ENCODE results near the gene ABCD3. TPM values are rescaled to one million over a fixed set of nuclear protein-coding genes. Genes with fewer than 3 reads are reported as not detected.

Gene ABCD3
- total RNA-seq, 3 donors from 2014 or later = 22.2 to 60.3 (median 36.1) TPM

- no peak for TF ChIP-seq CTCF (IDR thresholded peaks at IDR 0.05)
- TF ChIP-seq POLR2AphosphoS5 (IDR thresholded peaks at IDR 0.05) = no peak
- TF ChIP-seq POLR2A (IDR thresholded peaks at IDR 0.05) = no peak
- no peak for DNase-seq (ENCODE audit: low spot score in 2 of 2)
These were observed 23.0 kb upstream of the ABCD3 start for GRCh38 chr1:94395231-94395630.

GRCh38 chr1:94395748-94396309 is 22.4 kb upstream of the ABCD3 start:
- intact Hi-C loops (cut with DNase I; ENCODE audit: low total_unique reads) = no loop called here
- TF ChIP-seq CTCF (IDR thresholded peaks at IDR 0.05) (no peak), POLR2A (IDR thresholded peaks at IDR 0.05) (no peak), POLR2AphosphoS5 (IDR thresholded peaks at IDR 0.05) (no peak)

More at GRCh38 chr1:94395231-94395630, 23.0 kb upstream of the ABCD3 start:
- H3K27me3 ChIP-seq = no peaks in the 10 kb centered on the region
- H3K4me3 ChIP-seq = no peak overlapping the region
- H3K36me3 ChIP-seq = no peaks in the 10 kb centered on the region
- no peaks in the 10 kb centered on the region for H3K9me3 ChIP-seq
- intact Hi-C loops (cut with DNase I; ENCODE audit: low total_unique reads) = no loop called here
- H3K4me1 ChIP-seq = no peaks in the 10 kb centered on the region
- no peak overlapping the region for H3K27ac ChIP-seq

GRCh38 chr1:94396356-94397010 is 21.7 kb upstream of the ABCD3 start:
- intact Hi-C loops (cut with DNase I; ENCODE audit: low total_unique reads) = no loop called here
- no peaks in the 10 kb centered on the region for H3K27me3 ChIP-seq
- no peaks in the 10 kb centered on the region for H3K9me3 ChIP-seq
- H3K4me1 ChIP-seq = no peaks in the 10 kb centered on the region
- DNase-seq (ENCODE audit: low spot score in 2 of 2) = no peak
- no peaks in the 10 kb centered on the region for H3K36me3 ChIP-seq
- no peak overlapping the region for H3K27ac ChIP-seq
- H3K4me3 ChIP-seq = no peak overlapping the region
- TF ChIP-seq POLR2AphosphoS5 (IDR thresholded peaks at IDR 0.05) (no peak), POLR2A (IDR thresholded peaks at IDR 0.05) (no peak), CTCF (IDR thresholded peaks at IDR 0.05) (no peak)

More at GRCh38 chr1:94395748-94396309, 22.4 kb upstream of the ABCD3 start:
- Histone ChIP-seq H3K9me3 (no peaks in the 10 kb centered on the region), H3K27ac (no peak overlapping the region), H3K4me1 (no peaks in the 10 kb centered on the region), H3K4me3 (no peak overlapping the region), H3K27me3 (no peaks in the 10 kb centered on the region), H3K36me3 (no peaks in the 10 kb centered on the region)
- no peak for DNase-seq (ENCODE audit: low spot score in 2 of 2)

- H3K9me3 ChIP-seq = no peaks in the 10 kb centered on the region
- TF ChIP-seq POLR2AphosphoS5 (IDR thresholded peaks at IDR 0.05) (no peak), POLR2A (IDR thresholded peaks at IDR 0.05) (no peak), CTCF (IDR thresholded peaks at IDR 0.05) (no peak)
- H3K27ac ChIP-seq = no peak overlapping the region
- no peak for DNase-seq (ENCODE audit: low spot score in 2 of 2)
- no peaks in the 10 kb centered on the region for H3K36me3 ChIP-seq
- H3K27me3 ChIP-seq = no peaks in the 10 kb centered on the region
- intact Hi-C loops (cut with DNase I; ENCODE audit: low total_unique reads) = no loop called here
- no peak overlapping the region for H3K4me3 ChIP-seq
- no peaks in the 10 kb centered on the region for H3K4me1 ChIP-seq
These were observed 19.8 kb upstream of the ABCD3 start for GRCh38 chr1:94398356-94398755.

GRCh38 chr1:94399453-94399852 is 18.7 kb upstream of the ABCD3 start:
- Histone ChIP-seq H3K27me3 (no peaks in the 10 kb centered on the region), H3K36me3 (no peaks in the 10 kb centered on the region), H3K4me3 (no peak overlapping the region), H3K9me3 (no peaks in the 10 kb centered on the region), H3K4me1 (no peaks in the 10 kb centered on the region), H3K27ac (no peak overlapping the region)
- TF ChIP-seq POLR2AphosphoS5 (IDR thresholded peaks at IDR 0.05) (no peak), POLR2A (IDR thresholded peaks at IDR 0.05) (no peak), CTCF (IDR thresholded peaks at IDR 0.05) (no peak)
- DNase-seq (ENCODE audit: low spot score in 2 of 2) = no peak
- intact Hi-C loops (cut with DNase I; ENCODE audit: low total_unique reads) = no loop called here

All from breast epithelium (tissue), 4 donors.